Keratinocyte (primary cell): ENCODE measurements around the gene STX7.

ENCODE experiments used
- CTCF ChIP-seq, 3 experiments: IDR thresholded peaks in 1 of 3; conservative IDR thresholded peaks in 1 of 3; optimal IDR thresholded peaks in 1 of 3; 2 replicates in 2 of 3; 3 replicates in 1 of 3; pipeline versions ENCODE3 to v1.5.1; 2011; ENCODE audit warnings: low read length in 3 of 3, mild to moderate bottlenecking in 3 of 3, moderate library complexity in 2 of 3, control low read depth in 1 of 3, inconsistent platforms in 1 of 3; ENCODE audit not compliant: insufficient read depth in 2 of 3; ENCODE audit errors: extremely low read depth in 1 of 3
- EZH2 ChIP-seq: IDR thresholded peaks from one replicate; pipeline ENCODE4 v1.6.1; 2012; ENCODE audit warnings: inconsistent platforms, mild to moderate bottlenecking, low read length, moderate library complexity

GRCh38 chr6:132446855-132447241 lies 66.1 kb downstream of the STX7 start:
- TF ChIP-seq EZH2, result no peak
- TF ChIP-seq CTCF (optimal IDR thresholded peaks at IDR 0.05 in 1 of 3, IDR thresholded peaks at IDR 0.05 in 1 of 3, conservative IDR thresholded peaks at IDR 0.05 in 1 of 3; ENCODE audit: extremely low read depth in 1 of 3, insufficient read depth in 2 of 3, low read length in 3 of 3), result no peak
